ENCODE data around the gene ANXA5. TPM values are rescaled to one million over a fixed set of nuclear protein-coding genes. Genes with fewer than 3 reads are reported as not detected.

ANXA5 gene
- total and polyA plus RNA-seq, 2 of the 4 experiments (the other 2 are of a cell fraction), result 780 to 1,448 TPM

DNA sequence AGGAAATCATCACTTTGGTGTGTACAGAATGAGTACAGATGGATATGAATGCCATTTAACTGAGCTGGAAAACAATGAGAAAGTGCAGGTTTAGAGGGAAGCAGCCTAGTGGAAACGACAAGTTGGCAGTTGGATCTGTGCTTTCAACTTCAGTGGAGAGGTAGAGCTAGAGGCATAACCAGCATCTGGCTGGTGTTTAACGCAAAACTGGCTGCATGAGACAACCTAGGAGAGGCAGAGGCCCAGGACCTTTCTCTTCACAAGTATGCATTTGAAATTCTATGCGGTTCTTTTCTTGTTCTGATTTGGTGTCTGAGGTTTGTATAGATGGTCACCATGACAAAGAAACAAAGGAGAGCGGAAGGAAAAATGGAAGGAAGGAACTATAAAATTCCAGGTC is 63.1 kb downstream of the ANXA5 start:
- no peak overlapping the region for H3K4ac ChIP-seq (ENCODE audit: low read depth, low read length)
- no peak overlapping the region for H2AK9ac ChIP-seq (replicated peaks; ENCODE audit: low read depth, low read length, poor library complexity)
- H3K56ac ChIP-seq (ENCODE audit: extremely low read depth, insufficient read depth, low read length), result no peak overlapping the region
- DNase-seq, result no peak
- H4K8ac ChIP-seq (ENCODE audit: low read depth in 2 of 2, low read length in 2 of 2), result no peak overlapping the region
- no peaks in the 10 kb centered on the region for H3K9me3 ChIP-seq (ENCODE audit: control insufficient read depth, insufficient read depth, low read length)
- CTCF ChIA-PET, result interaction anchor here (0.8 kb wide), 1 partner anchor 149 kb away, joined by 4 read pairs; no protein-coding TSS in a partner anchor
- no peaks in the 10 kb centered on the region for H3K79me1 ChIP-seq (ENCODE audit: low read depth in 1 of 2, low read length in 2 of 2)
- in situ Hi-C loops (cut with MboI; ENCODE audit: low sequenced_read_pairs) (no loop called here), intact Hi-C loops (cut with micrococcal nuclease) (no loop called here), dilution Hi-C loops (cut with HindIII; ENCODE audit: low sequenced_read_pairs, unreplicated experiment) (no loop called here)
- no peak overlapping the region for H3K27ac ChIP-seq (ENCODE audit: insufficient read depth, low read length)
- POLR2A ChIA-PET (ENCODE audit: unreplicated experiment), result no interaction called here
- WGBS, 2 experiments (ENCODE audit: extremely low coverage in 2 of 2, insufficient read length in 1 of 2), result no CpG with 5 or more reads among the region's 4 CpGs
- H4K91ac ChIP-seq (ENCODE audit: insufficient read depth, low read depth, low read length), result no peak overlapping the region
- no peak overlapping the region for H3K18ac ChIP-seq (ENCODE audit: low read depth, low read length)
- H4K5ac ChIP-seq (ENCODE audit: low read depth, low read length), result no peak overlapping the region
- H2BK20ac ChIP-seq (ENCODE audit: low read depth, low read length), result no peak overlapping the region
- H3K4me3 ChIP-seq (ENCODE audit: insufficient read depth, low read depth, low read length), result no peak overlapping the region
- H2AK5ac ChIP-seq (ENCODE audit: low read depth, low read length), result no peak overlapping the region
- TF ChIP-seq CEBPB (IDR thresholded peaks at IDR 0.05; ENCODE audit: low read depth, low read length) (no peak), MXI1 (IDR thresholded peaks at IDR 0.05; ENCODE audit: borderline replicate concordance, low read depth, low read length) (no peak), MAZ (IDR thresholded peaks at IDR 0.05; ENCODE audit: borderline replicate concordance, low read depth, low read length) (no peak), BHLHE40 (IDR thresholded peaks at IDR 0.05; ENCODE audit: low read depth, low read length) (no peak), SMC3 (IDR thresholded peaks at IDR 0.05; ENCODE audit: low read depth, low read length) (no peak)
- TF ChIP-seq, protein P1, sequence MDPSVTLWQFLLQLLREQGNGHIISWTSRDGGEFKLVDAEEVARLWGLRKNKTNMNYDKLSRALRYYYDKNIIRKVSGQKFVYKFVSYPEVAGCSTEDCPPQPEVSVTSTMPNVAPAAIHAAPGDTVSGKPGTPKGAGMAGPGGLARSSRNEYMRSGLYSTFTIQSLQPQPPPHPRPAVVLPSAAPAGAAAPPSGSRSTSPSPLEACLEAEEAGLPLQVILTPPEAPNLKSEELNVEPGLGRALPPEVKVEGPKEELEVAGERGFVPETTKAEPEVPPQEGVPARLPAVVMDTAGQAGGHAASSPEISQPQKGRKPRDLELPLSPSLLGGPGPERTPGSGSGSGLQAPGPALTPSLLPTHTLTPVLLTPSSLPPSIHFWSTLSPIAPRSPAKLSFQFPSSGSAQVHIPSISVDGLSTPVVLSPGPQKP (IDR thresholded peaks at IDR 0.05; ENCODE audit: borderline replicate concordance, low read depth, low read length), result no peak
- TF ChIP-seq, protein P2, sequence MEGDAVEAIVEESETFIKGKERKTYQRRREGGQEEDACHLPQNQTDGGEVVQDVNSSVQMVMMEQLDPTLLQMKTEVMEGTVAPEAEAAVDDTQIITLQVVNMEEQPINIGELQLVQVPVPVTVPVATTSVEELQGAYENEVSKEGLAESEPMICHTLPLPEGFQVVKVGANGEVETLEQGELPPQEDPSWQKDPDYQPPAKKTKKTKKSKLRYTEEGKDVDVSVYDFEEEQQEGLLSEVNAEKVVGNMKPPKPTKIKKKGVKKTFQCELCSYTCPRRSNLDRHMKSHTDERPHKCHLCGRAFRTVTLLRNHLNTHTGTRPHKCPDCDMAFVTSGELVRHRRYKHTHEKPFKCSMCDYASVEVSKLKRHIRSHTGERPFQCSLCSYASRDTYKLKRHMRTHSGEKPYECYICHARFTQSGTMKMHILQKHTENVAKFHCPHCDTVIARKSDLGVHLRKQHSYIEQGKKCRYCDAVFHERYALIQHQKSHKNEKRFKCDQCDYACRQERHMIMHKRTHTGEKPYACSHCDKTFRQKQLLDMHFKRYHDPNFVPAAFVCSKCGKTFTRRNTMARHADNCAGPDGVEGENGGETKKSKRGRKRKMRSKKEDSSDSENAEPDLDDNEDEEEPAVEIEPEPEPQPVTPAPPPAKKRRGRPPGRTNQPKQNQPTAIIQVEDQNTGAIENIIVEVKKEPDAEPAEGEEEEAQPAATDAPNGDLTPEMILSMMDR (conservative IDR thresholded peaks at IDR 0.05; ENCODE audit: low read depth, low read length), result no peak
- no peak overlapping the region for H3K4me2 ChIP-seq (ENCODE audit: low read depth, low read length)
- H4K20me1 ChIP-seq (ENCODE audit: insufficient read depth, low read length), result no peaks in the 10 kb centered on the region
- no peaks in the 10 kb centered on the region for H3K9me1 ChIP-seq (ENCODE audit: insufficient read depth, low read length)
- H2BK5ac ChIP-seq (ENCODE audit: low read depth, low read length, poor library complexity, severe bottlenecking), result no peak overlapping the region
- no peak overlapping the region for H2BK120ac ChIP-seq (ENCODE audit: low read depth, low read length)
- no peak overlapping the region for H3K14ac ChIP-seq (replicated peaks; ENCODE audit: low read depth, low read length)
- no peak overlapping the region for H2BK15ac ChIP-seq (ENCODE audit: low read depth, low read length)
- H2AFZ ChIP-seq (replicated peaks; ENCODE audit: low read length, poor library complexity), result no peak overlapping the region
- no peaks in the 10 kb centered on the region for H3K36me3 ChIP-seq (ENCODE audit: control insufficient read depth, insufficient read depth, low read length)
- no peaks in the 10 kb centered on the region; the same call in 1 of the 2 replicates for H3K27me3 ChIP-seq (ENCODE audit: control insufficient read depth, insufficient read depth, low read length)
- no peaks in the 10 kb centered on the region for H3K4me1 ChIP-seq (ENCODE audit: control insufficient read depth, insufficient read depth, low read length)
- no peak overlapping the region for H3K9ac ChIP-seq (ENCODE audit: low read depth, low read length)
- ATAC-seq (ENCODE audit: low read depth), result no peak
- no peak overlapping the region for H3K23ac ChIP-seq (ENCODE audit: low read depth, low read length)
- BruUV-seq (replicated peaks), result no TSS peak
